AG10803 (cell line): Measurements from ENCODE around the gene PACS1.

Source experiments
- DNase-seq: peaks from one replicate; pipeline ENCODE4 v3.0.0; 2010; ENCODE audit warnings: low read depth
- H3K4me3 ChIP-seq: 2 replicates; pipeline ENCODE4 v1.5.1; 2011; ENCODE audit warnings: mild to moderate bottlenecking, low read length, control low read depth
- CTCF ChIP-seq: conservative IDR thresholded peaks from 2 replicates; pipeline ENCODE4 v1.5.1; 2011; ENCODE audit warnings: mild to moderate bottlenecking, low read length, control low read depth, inconsistent platforms

The PACS1 gene

GRCh38 chr11:66150140-66150539, 80.1 kb downstream of the PACS1 start:
- H3K4me3 ChIP-seq, result no peak overlapping the region
- no peak for TF ChIP-seq CTCF
- no peak for DNase-seq

GRCh38 chr11:66150725-66151124, 80.7 kb downstream of the PACS1 start:
- no peak overlapping the region for H3K4me3 ChIP-seq
- no peak for TF ChIP-seq CTCF
- DNase-seq, result no peak

GRCh38 chr11:66151273-66151672, 81.2 kb downstream of the PACS1 start:
- DNase-seq, result no peak
- no peak overlapping the region for H3K4me3 ChIP-seq
- TF ChIP-seq CTCF, result no peak

- H3K4me3 ChIP-seq, result no peak overlapping the region
- no peak for TF ChIP-seq CTCF
- no peak for DNase-seq
Observed at GRCh38 chr11:66154109-66154508, 84.0 kb downstream of the PACS1 start.

DNA sequence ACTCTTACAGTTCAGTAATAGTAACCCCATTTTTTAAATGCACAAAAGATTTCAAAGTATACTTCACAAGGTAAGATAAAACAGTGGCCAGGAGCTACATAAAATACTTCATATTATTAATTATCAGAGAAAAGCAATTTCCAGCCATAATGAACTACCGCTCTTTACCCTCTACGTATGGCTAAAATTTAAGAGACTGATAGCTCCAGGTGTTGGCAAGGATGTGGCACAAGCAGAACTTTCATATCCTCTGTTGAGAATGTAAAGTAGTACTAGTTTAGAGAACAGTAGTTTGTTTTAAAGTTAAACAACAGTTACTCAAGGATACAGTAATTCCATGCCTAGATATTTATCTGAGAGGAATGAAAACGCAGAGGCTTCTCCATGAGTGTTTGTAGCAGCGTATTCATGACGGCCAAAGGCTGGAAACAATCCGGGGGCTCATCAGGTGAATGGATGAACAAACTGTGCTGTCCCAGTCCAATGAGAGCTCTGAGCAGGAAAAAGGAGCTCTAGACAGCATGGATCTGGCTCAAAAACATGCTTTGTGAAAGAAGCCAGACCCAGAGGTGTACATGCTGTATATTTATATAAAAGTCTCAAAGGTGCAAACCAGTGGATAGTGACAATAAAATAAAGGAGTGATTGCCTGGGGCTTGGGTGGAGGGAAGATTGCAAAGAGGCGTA, 85.5 kb downstream of the PACS1 start:
- H3K4me3 ChIP-seq, result no peak overlapping the region
- TF ChIP-seq CTCF, result no peak
- no peak for DNase-seq

DNA sequence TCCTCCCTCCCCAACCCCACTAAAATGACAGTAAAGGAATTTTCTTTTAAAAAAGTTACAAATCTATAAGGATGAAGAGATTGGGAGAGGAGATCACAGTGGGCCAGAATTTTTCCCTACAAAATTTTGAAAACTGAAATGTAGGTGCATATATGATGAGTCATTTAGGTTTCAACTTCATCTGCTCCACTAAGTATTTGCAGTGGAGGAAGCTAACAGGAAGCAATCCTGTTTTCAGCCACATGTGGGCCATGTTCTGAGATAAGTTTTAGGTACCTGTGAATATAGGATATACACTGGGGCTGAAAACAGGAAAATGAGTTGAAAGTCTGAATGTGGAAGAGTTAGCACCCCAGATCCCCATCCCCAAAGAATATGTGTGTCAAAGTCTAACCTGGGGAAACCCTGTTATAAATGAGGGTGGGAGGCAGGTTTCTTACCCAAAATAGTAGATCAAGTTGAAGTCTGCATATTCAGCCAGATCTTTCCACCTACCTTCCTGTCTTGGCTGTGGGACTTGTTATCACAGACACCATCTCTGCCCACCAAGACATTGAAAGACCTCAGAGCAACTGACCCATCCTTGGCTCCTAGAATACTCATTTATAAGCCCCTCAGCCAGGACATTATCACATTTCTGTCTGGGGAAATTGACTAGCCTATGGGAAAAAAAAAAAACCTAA, 87.3 kb downstream of the PACS1 start:
- no peak overlapping the region for H3K4me3 ChIP-seq
- DNase-seq, result no peak
- TF ChIP-seq CTCF, result no peak

GRCh38 chr11:66158156-66158555, 88.1 kb downstream of the PACS1 start:
- TF ChIP-seq CTCF, result no peak
- no peak overlapping the region for H3K4me3 ChIP-seq
- DNase-seq, result no peak
